Kidney epithelial cell (primary cell): Measurements from ENCODE around the gene RGSL1. TPM values are rescaled to one million over a fixed set of nuclear protein-coding genes. Genes with fewer than 3 reads are reported as not detected.
A peak's percentile ranks its signal among the peaks of the same experiment; 100 is the strongest.

ENCODE experiments used
- DNase-seq: peaks from one replicate; pipeline ENCODE4 v3.0.0-alpha.2; 2010; ENCODE audit warnings: low read depth
- H3K27me3 ChIP-seq: 2 replicates; pipeline ENCODE4 v1.6.0; 2011; ENCODE audit warnings: low read length; ENCODE audit not compliant: control insufficient read depth, insufficient read depth
- H3K36me3 ChIP-seq: 2 replicates; pipeline ENCODE4 v1.5.1; 2011; ENCODE audit warnings: low read length; ENCODE audit not compliant: control insufficient read depth, insufficient read depth
- H3K4me3 ChIP-seq: 2 replicates; pipeline ENCODE4 v1.5.1; 2011; ENCODE audit warnings: low read depth, mild to moderate bottlenecking, control low read depth, low read length
- CTCF ChIP-seq: IDR thresholded peaks from 2 replicates; pipeline ENCODE4 v1.5.1; 2011; ENCODE audit warnings: mild to moderate bottlenecking, moderate library complexity, low read length, control low read depth, inconsistent platforms; ENCODE audit not compliant: insufficient read depth, poor library complexity, severe bottlenecking
- total RNA-seq: library from RNA; depleted of rRNA; stranded (reverse); fragments of >200 nt; gene quantifications from 2 replicates; pipeline ENCODE4 v1.2.3, GENCODE V29; 2015

Gene RGSL1
- total RNA-seq, 1 donor from 2014 or later: not detected

- Histone ChIP-seq H3K36me3 (no peaks in the 10 kb centered on the region), H3K27me3 (no peaks in the 10 kb centered on the region), H3K4me3 (no peak overlapping the region)
- TF ChIP-seq CTCF: no peak
- DNase-seq: no peak
These were observed 105.5 kb downstream of the RGSL1 start for GRCh38 chr1:182555493-182555892.

GRCh38 chr1:182556279-182556678 is 106.3 kb downstream of the RGSL1 start:
- TF ChIP-seq CTCF: no peak
- peak; percentile 10 for DNase-seq
- no peak overlapping the region for H3K4me3 ChIP-seq
- H3K27me3 ChIP-seq: no peaks in the 10 kb centered on the region
- H3K36me3 ChIP-seq: no peaks in the 10 kb centered on the region

GRCh38 chr1:182560392-182560984 is 110.5 kb downstream of the RGSL1 start:
- no peak for DNase-seq
- H3K36me3 ChIP-seq: no peaks in the 10 kb centered on the region
- no peak for TF ChIP-seq CTCF
- H3K27me3 ChIP-seq: no peaks in the 10 kb centered on the region
- H3K4me3 ChIP-seq: no peak overlapping the region

- TF ChIP-seq CTCF: no peak
- no peaks in the 10 kb centered on the region for H3K27me3 ChIP-seq
- no peak for DNase-seq
- H3K4me3 ChIP-seq: no peak overlapping the region
- no peaks in the 10 kb centered on the region for H3K36me3 ChIP-seq
These were observed 111.5 kb downstream of the RGSL1 start for GRCh38 chr1:182561456-182561855.

GRCh38 chr1:182563095-182563494 is 113.1 kb downstream of the RGSL1 start:
- no peaks in the 10 kb centered on the region for H3K27me3 ChIP-seq
- TF ChIP-seq CTCF: no peak
- DNase-seq: no peak

GRCh38 chr1:182564406-182565004 is 114.6 kb downstream of the RGSL1 start:
- TF ChIP-seq CTCF: no peak
- H3K4me3 ChIP-seq: no peak overlapping the region
- H3K27me3 ChIP-seq: no peaks in the 10 kb centered on the region
- DNase-seq: no peak
- no peaks in the 10 kb centered on the region for H3K36me3 ChIP-seq

More at GRCh38 chr1:182563095-182563494, 113.1 kb downstream of the RGSL1 start:
- no peak overlapping the region for H3K4me3 ChIP-seq
- H3K36me3 ChIP-seq: no peaks in the 10 kb centered on the region
